ENCODE data around the gene C17orf58. TPM values are rescaled to one million over a fixed set of nuclear protein-coding genes. Genes with fewer than 3 reads are reported as not detected.

Gene C17orf58
- total and polyA plus RNA-seq, 9 of the 15 experiments (the other 6 are each of a cell fraction or from before 2014, with no cell fraction given): 8.6 to 37.4 (median 27.6) TPM

- TF ChIP-seq PATZ1 (CRISPR knock-in tag; IDR thresholded peaks at IDR 0.05; ENCODE audit: borderline replicate concordance) (no peak), MCM7 (IDR thresholded peaks at IDR 0.05) (no peak), OTX1 (CRISPR knock-in tag; IDR thresholded peaks at IDR 0.05) (no peak), RBM15 (IDR thresholded peaks at IDR 0.05; ENCODE audit: insufficient read depth, low read length) (no peak), CEBPG (CRISPR knock-in tag; IDR thresholded peaks at IDR 0.05) (no peak), CEBPG (tag; conservative IDR thresholded peaks at IDR 0.05 in 1 of 2, IDR thresholded peaks at IDR 0.05 in 1 of 2) (no peak), ZNF384 (IDR thresholded peaks at IDR 0.05; ENCODE audit: low read depth, low read length) (no peak), KAT7 (CRISPR knock-in tag; IDR thresholded peaks at IDR 0.05; ENCODE audit: borderline replicate concordance) (no peak), SMARCA4 (IDR thresholded peaks at IDR 0.05) (no peak), CTCFL (IDR thresholded peaks at IDR 0.05; ENCODE audit: borderline replicate concordance, insufficient read depth, low read depth, low read length, poor library complexity, severe bottlenecking) (no peak), NFATC3 (IDR thresholded peaks at IDR 0.05) (peak; percentile 99), LCOR (CRISPR knock-in tag; IDR thresholded peaks at IDR 0.05) (no peak), NCOA4 (IDR thresholded peaks at IDR 0.05; ENCODE audit: partially characterized antibody) (no peak), ERF (CRISPR knock-in tag; IDR thresholded peaks at IDR 0.05) (peak; percentile 62; the same call in 1 of the 2 replicates), NBN (IDR thresholded peaks at IDR 0.05; ENCODE audit: low read depth) (no peak; the same call in 1 of the 2 replicates), NR2C2 (CRISPR knock-in tag; IDR thresholded peaks at IDR 0.05) (no peak), NR2C2 (tag; IDR thresholded peaks at IDR 0.05) (peak; percentile 83), NONO (IDR thresholded peaks at IDR 0.05; ENCODE audit: low read depth in 2 of 2, low read length in 1 of 2) (peak; percentile 60 to 78; a peak in 2 of 4 replicates), FOXA3 (CRISPR knock-in tag; conservative IDR thresholded peaks at IDR 0.05 in 1 of 2, IDR thresholded peaks at IDR 0.05 in 1 of 2) (no peak), MLLT1 (IDR thresholded peaks at IDR 0.05) (no peak), FIP1L1 (IDR thresholded peaks at IDR 0.05; ENCODE audit: low read depth, low read length, poor library complexity, severe bottlenecking) (no peak)
Measured at GRCh38 chr17:67993153-67993997, 2.9 kb downstream of the C17orf58 start (continued).
